RWPE2 (cell line): ENCODE data around the gene EXOC6B.

ENCODE experiments used
- ATAC-seq: fragments of 200-7000 bp; cut with Tn5 transposase; 3 replicates; pipeline ENCODE4 v1.9.1; 2021; ENCODE audit warnings: low read depth
- DNase-seq: peaks from one replicate; pipeline ENCODE4 v3.0.0-alpha.2; 2020; ENCODE audit warnings: low spot score
- H3K27ac ChIP-seq: fragments of 450-650 bp; 2 replicates; pipeline ENCODE4 v1.5.1; 2017; ENCODE audit warnings: mild to moderate bottlenecking; ENCODE audit not compliant: poor library complexity, severe bottlenecking
- H3K27me3 ChIP-seq: fragments of 250-450 bp; sonication (Bioruptor Pico); 2 replicates; pipeline ENCODE4 v1.5.1; 2021; ENCODE audit warnings: mild to moderate bottlenecking, moderate library complexity; ENCODE audit not compliant: insufficient read depth, poor library complexity, severe bottlenecking
- H3K36me3 ChIP-seq: fragments of 250-450 bp; sonication (Bioruptor Pico); 2 replicates; pipeline ENCODE4 v1.5.1; 2020; ENCODE audit warnings: low read depth, mild to moderate bottlenecking, moderate library complexity
- H3K4me1 ChIP-seq: fragments of 250-450 bp; sonication (Bioruptor Pico); 2 replicates; pipeline ENCODE4 v1.5.1; 2021; ENCODE audit warnings: mild to moderate bottlenecking, moderate library complexity; ENCODE audit not compliant: insufficient read depth, poor library complexity, severe bottlenecking
- H3K4me3 ChIP-seq: fragments of 250-450 bp; sonication (Bioruptor Pico); 2 replicates; pipeline ENCODE4 v1.5.1; 2021; ENCODE audit warnings: mild to moderate bottlenecking, moderate library complexity; ENCODE audit not compliant: severe bottlenecking
- H3K9me3 ChIP-seq: fragments of 250-450 bp; sonication (Bioruptor Pico); 2 replicates; pipeline ENCODE4 v1.5.1; 2021; ENCODE audit warnings: mild to moderate bottlenecking, moderate library complexity; ENCODE audit not compliant: severe bottlenecking
- TF ChIP-seq, protein P1 (sequence below): fragments of 450-650 bp; IDR thresholded peaks from one replicate; pipeline ENCODE4 v1.5.1; 2017; ENCODE audit warnings: mild to moderate bottlenecking, moderate library complexity; ENCODE audit not compliant: poor library complexity, severe bottlenecking

The EXOC6B gene

DNA sequence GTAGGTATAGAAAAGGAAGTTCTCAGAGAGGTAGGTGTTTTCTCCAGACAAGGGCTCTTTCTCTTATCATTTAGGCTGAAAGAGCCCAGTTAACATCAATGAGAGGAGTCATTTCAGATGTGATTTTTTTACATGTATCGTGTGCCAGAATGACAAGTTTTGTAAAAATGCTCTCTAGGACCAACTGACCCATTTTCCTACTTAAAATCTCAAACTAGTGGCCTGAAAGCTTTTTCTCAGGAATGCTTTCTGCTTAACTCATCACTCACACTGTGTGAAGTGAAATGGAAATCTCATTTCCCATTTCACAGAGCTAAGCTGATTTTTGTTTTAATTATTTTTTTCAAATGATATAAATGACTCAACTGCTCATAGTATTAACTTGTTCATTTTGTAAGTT lies 549.5 kb downstream of the EXOC6B start:
- TF ChIP-seq, protein P1, sequence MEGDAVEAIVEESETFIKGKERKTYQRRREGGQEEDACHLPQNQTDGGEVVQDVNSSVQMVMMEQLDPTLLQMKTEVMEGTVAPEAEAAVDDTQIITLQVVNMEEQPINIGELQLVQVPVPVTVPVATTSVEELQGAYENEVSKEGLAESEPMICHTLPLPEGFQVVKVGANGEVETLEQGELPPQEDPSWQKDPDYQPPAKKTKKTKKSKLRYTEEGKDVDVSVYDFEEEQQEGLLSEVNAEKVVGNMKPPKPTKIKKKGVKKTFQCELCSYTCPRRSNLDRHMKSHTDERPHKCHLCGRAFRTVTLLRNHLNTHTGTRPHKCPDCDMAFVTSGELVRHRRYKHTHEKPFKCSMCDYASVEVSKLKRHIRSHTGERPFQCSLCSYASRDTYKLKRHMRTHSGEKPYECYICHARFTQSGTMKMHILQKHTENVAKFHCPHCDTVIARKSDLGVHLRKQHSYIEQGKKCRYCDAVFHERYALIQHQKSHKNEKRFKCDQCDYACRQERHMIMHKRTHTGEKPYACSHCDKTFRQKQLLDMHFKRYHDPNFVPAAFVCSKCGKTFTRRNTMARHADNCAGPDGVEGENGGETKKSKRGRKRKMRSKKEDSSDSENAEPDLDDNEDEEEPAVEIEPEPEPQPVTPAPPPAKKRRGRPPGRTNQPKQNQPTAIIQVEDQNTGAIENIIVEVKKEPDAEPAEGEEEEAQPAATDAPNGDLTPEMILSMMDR = no peak
- DNase-seq (no peak), ATAC-seq (no peak)
- Histone ChIP-seq H3K27me3 (no peaks in the 10 kb centered on the region), H3K4me3 (no peak overlapping the region), H3K36me3 (no peaks in the 10 kb centered on the region), H3K9me3 (no peaks in the 10 kb centered on the region), H3K27ac (no peak overlapping the region), H3K4me1 (no peaks in the 10 kb centered on the region)

DNA sequence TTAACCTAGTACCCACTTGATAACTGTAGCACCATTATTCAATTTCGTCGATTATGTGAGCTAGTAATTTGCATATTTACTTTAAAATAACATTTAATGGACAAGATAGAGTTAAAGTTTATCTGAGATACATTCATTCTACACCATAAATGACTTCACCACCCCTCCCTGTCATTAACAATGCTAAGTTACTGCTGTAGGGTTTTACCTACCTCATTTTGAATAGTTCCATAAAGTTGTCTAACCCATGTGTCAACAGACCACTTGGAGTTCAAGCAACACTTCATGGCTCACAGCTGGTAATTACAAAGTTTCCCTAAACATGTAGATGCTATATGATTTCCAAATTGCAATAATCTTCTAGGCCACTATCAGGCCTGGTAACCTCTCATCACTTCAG lies 550.7 kb downstream of the EXOC6B start:
- TF ChIP-seq, protein P1 = no peak

DNA sequence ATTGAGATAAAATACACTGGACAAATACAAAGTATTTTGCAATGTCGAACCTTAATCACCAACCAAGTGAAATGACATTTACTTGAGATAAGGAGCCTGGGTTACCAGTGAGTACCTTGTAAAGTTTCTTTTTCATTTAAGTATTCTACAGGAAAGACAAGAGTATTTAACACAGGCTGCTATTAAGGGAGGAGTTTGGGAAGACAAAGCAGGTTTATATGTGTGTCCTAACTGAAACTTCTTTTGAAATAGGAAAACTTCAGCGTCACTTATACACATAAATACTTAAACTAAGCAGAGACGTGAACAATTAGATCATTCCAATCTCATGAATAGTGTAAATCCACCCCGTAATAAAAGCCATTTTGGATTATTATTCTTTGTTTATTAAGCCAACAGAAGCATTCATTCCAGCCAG lies 551.4 kb downstream of the EXOC6B start:
- no peaks in the 10 kb centered on the region for H3K36me3 ChIP-seq
- ATAC-seq (no peak), DNase-seq (no peak)
- no peak overlapping the region for H3K27ac ChIP-seq
- no peak overlapping the region for H3K4me3 ChIP-seq
- no peaks in the 10 kb centered on the region for H3K27me3 ChIP-seq
- H3K9me3 ChIP-seq = no peaks in the 10 kb centered on the region
- TF ChIP-seq, protein P1 = no peak
- peaks cover 3% of the 10 kb centered on the region for H3K4me1 ChIP-seq

More for the DNA sequence above, 550.7 kb downstream of the EXOC6B start:
- peaks cover 3% of the 10 kb centered on the region for H3K4me1 ChIP-seq
- no peaks in the 10 kb centered on the region for H3K9me3 ChIP-seq
- H3K27me3 ChIP-seq = no peaks in the 10 kb centered on the region
- no peak for ATAC-seq
- DNase-seq = no peak
- H3K4me3 ChIP-seq = no peak overlapping the region
- no peaks in the 10 kb centered on the region for H3K36me3 ChIP-seq
- no peak overlapping the region for H3K27ac ChIP-seq

DNA sequence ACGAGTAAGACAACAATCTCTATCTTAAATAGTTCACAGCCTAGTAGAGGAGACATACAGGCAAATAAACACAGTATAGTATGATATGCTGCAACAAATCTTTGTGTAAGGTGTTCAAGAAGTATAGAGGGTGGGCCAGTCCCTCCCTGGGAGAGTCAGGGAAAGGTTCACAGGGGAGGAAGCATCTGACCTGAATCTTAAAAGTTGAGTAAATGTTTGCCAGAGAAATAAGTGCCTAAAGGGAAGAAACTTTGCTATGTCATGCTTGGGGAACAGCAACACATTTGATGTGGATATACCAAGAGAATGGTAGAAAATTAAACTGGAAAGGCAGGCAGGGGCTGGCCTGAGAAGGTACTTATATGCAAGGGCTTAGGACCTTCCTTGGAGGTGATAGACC lies 552.4 kb downstream of the EXOC6B start:
- no peaks in the 10 kb centered on the region for H3K27me3 ChIP-seq
- H3K4me1 ChIP-seq = peaks cover 3% of the 10 kb centered on the region
- no peak overlapping the region for H3K27ac ChIP-seq
- H3K36me3 ChIP-seq = no peaks in the 10 kb centered on the region
- ATAC-seq = no peak
- H3K4me3 ChIP-seq = no peak overlapping the region
- TF ChIP-seq, protein P1 = no peak
- no peak for DNase-seq
- H3K9me3 ChIP-seq = no peaks in the 10 kb centered on the region

DNA sequence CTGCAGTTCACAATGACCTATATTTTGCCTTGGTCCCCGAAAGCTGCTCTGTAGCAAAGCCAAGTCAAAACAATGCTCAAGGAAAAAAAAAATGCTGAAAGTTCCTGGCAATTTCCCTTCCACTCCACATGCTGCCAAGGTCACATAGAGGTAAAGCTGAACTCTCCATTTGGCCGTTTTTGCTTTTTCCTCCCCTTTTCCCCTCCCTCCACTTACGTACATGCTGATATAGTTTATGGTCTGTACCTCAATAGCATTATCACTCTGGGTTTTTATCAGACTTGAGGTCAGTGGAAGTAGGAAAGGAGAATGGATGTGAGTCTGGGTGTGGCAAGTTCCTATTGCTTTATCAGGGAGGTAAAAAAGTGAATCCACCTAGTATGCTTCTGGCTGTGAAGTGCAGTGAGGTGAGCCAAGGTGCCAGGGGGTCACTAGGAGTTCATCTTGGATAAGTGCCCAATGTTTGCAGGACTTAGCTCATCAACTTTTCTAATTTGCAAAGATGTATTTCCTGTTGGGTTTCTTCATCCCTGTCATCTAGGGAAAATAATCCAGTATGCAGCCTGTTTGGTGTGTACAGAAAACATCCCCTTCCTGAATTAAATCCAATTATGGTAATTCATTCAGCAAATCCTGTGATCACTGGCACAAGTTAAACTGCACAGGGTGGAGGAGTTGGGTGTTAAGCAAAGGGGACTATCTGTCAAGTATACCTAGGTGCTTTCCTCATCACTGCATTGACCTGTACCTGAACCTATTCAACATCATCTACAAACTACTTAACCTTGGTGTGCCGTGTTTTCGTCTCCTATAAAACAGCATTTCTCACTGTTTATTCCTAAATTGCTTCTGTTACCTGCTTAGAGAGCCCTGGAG lies 553.8 kb downstream of the EXOC6B start:
- ATAC-seq (peak; percentile 54), DNase-seq (no peak)
- H3K27ac ChIP-seq = no peak overlapping the region
- peaks cover 3% of the 10 kb centered on the region for H3K4me1 ChIP-seq
- no peaks in the 10 kb centered on the region for H3K9me3 ChIP-seq
- H3K4me3 ChIP-seq = no peak overlapping the region
- TF ChIP-seq, protein P1 = no peak
- no peaks in the 10 kb centered on the region for H3K27me3 ChIP-seq
- no peaks in the 10 kb centered on the region for H3K36me3 ChIP-seq
